ENCODE measurements around the gene TTC4. TPM values are rescaled to one million over a fixed set of nuclear protein-coding genes. Genes with fewer than 3 reads are reported as not detected.

TTC4 gene
- total RNA-seq, 1 experiment from 2014 or later = 25.2 TPM

- no peaks in the 10 kb centered on the region for H3K36me3 ChIP-seq (ENCODE audit: control insufficient read depth, insufficient read depth, low read length)
- no peaks in the 10 kb centered on the region for H3K4me1 ChIP-seq (ENCODE audit: control insufficient read depth, insufficient read depth, low read length)
- no TSS peak for BruUV-seq (replicated peaks)
- intact Hi-C loops (cut with micrococcal nuclease; ENCODE audit: unreplicated experiment) = no loop called here
- H3K27me3 ChIP-seq (ENCODE audit: control insufficient read depth, insufficient read depth, low read length) = peaks cover 5% of the 10 kb centered on the region
- CTCF ChIA-PET = no interaction called here
- DNase-seq (ENCODE audit: low read depth, low spot score) (no peak), ATAC-seq (no peak)
- no peak overlapping the region for H3K27ac ChIP-seq (ENCODE audit: low read length)
- POLR2A ChIA-PET = no interaction called here
- no peak overlapping the region for H3K4me3 ChIP-seq (ENCODE audit: low read depth in 2 of 2, low read length in 2 of 2)
- no peak for TF ChIP-seq SIN3A (IDR thresholded peaks at IDR 0.05; ENCODE audit: borderline replicate concordance, insufficient read depth, low read depth, low read length)
- TF ChIP-seq REST (IDR thresholded peaks at IDR 0.05; ENCODE audit: insufficient read depth in 1 of 2, low read depth in 2 of 2, low read length in 1 of 2) = no peak
- TF ChIP-seq POLR2AphosphoS5 (IDR thresholded peaks at IDR 0.05; ENCODE audit: low read depth, low read length) = no peak
- TF ChIP-seq CTCF (IDR thresholded peaks at IDR 0.05) = no peak
- no peak for TF ChIP-seq TCF7L2 (IDR thresholded peaks at IDR 0.05; ENCODE audit: low read depth, low read length)
- no peaks in the 10 kb centered on the region for H3K9me3 ChIP-seq (ENCODE audit: control insufficient read depth, insufficient read depth, low read depth, low read length)
- in situ Hi-C loops (cut with HindIII; ENCODE audit: low pct_unique_long_range_greater_than_20kb, low sequenced_read_pairs) = no loop called here
Observed at GRCh38 chr1:54709547-54710292, 5.9 kb upstream of the TTC4 start.

GRCh38 chr1:54710434-54710833 is 5.2 kb upstream of the TTC4 start:
- TF ChIP-seq CTCF (IDR thresholded peaks at IDR 0.05) (no peak), REST (IDR thresholded peaks at IDR 0.05; ENCODE audit: insufficient read depth in 1 of 2, low read depth in 2 of 2, low read length in 1 of 2) (no peak), SIN3A (IDR thresholded peaks at IDR 0.05; ENCODE audit: borderline replicate concordance, insufficient read depth, low read depth, low read length) (no peak), POLR2AphosphoS5 (IDR thresholded peaks at IDR 0.05; ENCODE audit: low read depth, low read length) (no peak), TCF7L2 (IDR thresholded peaks at IDR 0.05; ENCODE audit: low read depth, low read length) (no peak)
- intact Hi-C loops (cut with micrococcal nuclease; ENCODE audit: unreplicated experiment) (no loop called here), in situ Hi-C loops (cut with HindIII; ENCODE audit: low pct_unique_long_range_greater_than_20kb, low sequenced_read_pairs) (no loop called here)
- Histone ChIP-seq H3K9me3 (ENCODE audit: control insufficient read depth, insufficient read depth, low read depth, low read length) (no peaks in the 10 kb centered on the region), H3K4me3 (ENCODE audit: low read depth in 2 of 2, low read length in 2 of 2) (no peak overlapping the region), H3K27me3 (ENCODE audit: control insufficient read depth, insufficient read depth, low read length) (peaks cover 5% of the 10 kb centered on the region), H3K36me3 (ENCODE audit: control insufficient read depth, insufficient read depth, low read length) (no peaks in the 10 kb centered on the region), H3K4me1 (ENCODE audit: control insufficient read depth, insufficient read depth, low read length) (0 out of 2 replicates have a peak, but pooled peaks cover 5% of the 10 kb centered on the region), H3K27ac (ENCODE audit: low read length) (no peak overlapping the region)
- no TSS peak for BruUV-seq (replicated peaks)
- DNase-seq (ENCODE audit: low read depth, low spot score) = no peak
- ATAC-seq = no peak
- ChIA-PET POLR2A (no interaction called here), CTCF (no interaction called here)

Measured in Panc1 (cell line).